Neural cell (in vitro differentiated cells): ENCODE measurements around the gene AMH. TPM values are rescaled to one million over a fixed set of nuclear protein-coding genes. Genes with fewer than 3 reads are reported as not detected.

Source experiments
- H2AFZ ChIP-seq: fragments of 200-600, 300-800 bp; sonication (generic), shearing (Covaris generic); 2 replicates; pipeline ENCODE4 v1.6.0; 2014; ENCODE audit warnings: low read depth, mild to moderate bottlenecking, antibody characterized with exemption, low read length, moderate library complexity
- H3F3A ChIP-seq: fragments of 200-600 bp; shearing (Covaris generic); 2 replicates; pipeline ENCODE4 v1.6.1; 2016; ENCODE audit warnings: mild to moderate bottlenecking, moderate library complexity, mixed read lengths, antibody characterized with exemption, low read length; ENCODE audit not compliant: insufficient read depth, poor library complexity, severe bottlenecking
- H3K27ac ChIP-seq: fragments of 200-600, 300-800 bp; sonication (generic), shearing (Covaris generic); 2 replicates; pipeline ENCODE4 v1.5.1; 2014; ENCODE audit warnings: mild to moderate bottlenecking, low read length, moderate library complexity
- H3K27me3 ChIP-seq: fragments of 300-800, 200-600 bp; sonication (generic), shearing (Covaris generic); 2 replicates; pipeline ENCODE4 v1.6.0; 2014; ENCODE audit warnings: mild to moderate bottlenecking, low read depth, low read length, moderate library complexity; ENCODE audit not compliant: insufficient read depth
- H3K36me3 ChIP-seq: fragments of 300-800, 200-600 bp; sonication (generic), shearing (Covaris generic); 2 replicates; pipeline ENCODE4 v1.5.1; 2014; ENCODE audit warnings: mild to moderate bottlenecking, antibody characterized with exemption, low read length, moderate library complexity; ENCODE audit not compliant: insufficient read depth
- H3K4me2 ChIP-seq: fragments of 300-800, 200-600 bp; sonication (generic), shearing (Covaris generic); 2 replicates; pipeline ENCODE4 v1.6.0; 2014; ENCODE audit warnings: mild to moderate bottlenecking, low read length
- H3K4me3 ChIP-seq: fragments of 300-800, 200-600 bp; sonication (generic), shearing (Covaris generic); 2 replicates; pipeline ENCODE4 v1.5.1; 2014; ENCODE audit warnings: mild to moderate bottlenecking, low read length, moderate library complexity
- H3K79me2 ChIP-seq: fragments of 200-600 bp; shearing (Covaris generic); replicated peaks from 2 replicates; pipeline ENCODE4 v1.6.0; 2014; ENCODE audit warnings: mild to moderate bottlenecking, low read length, moderate library complexity; ENCODE audit not compliant: insufficient read depth
- H3K9ac ChIP-seq: fragments of 300-800, 200-600 bp; sonication (generic), shearing (Covaris generic); 2 replicates; pipeline ENCODE4 v1.6.1; 2016; ENCODE audit warnings: mild to moderate bottlenecking, low read length, mixed read lengths
- H3K9me2 ChIP-seq: fragments of 200-600 bp; shearing (Covaris generic); 2 replicates; pipeline ENCODE4 v1.6.1; 2016; ENCODE audit warnings: mild to moderate bottlenecking, low read length, mixed read lengths; ENCODE audit not compliant: insufficient read depth
- H3K9me3 ChIP-seq: fragments of 200-600, 300-800 bp; sonication (generic), shearing (Covaris generic); 2 replicates; pipeline ENCODE4 v1.6.1; 2016; ENCODE audit warnings: mild to moderate bottlenecking, mixed run types, low read length, moderate library complexity, mixed read lengths
- H4K20me1 ChIP-seq: fragments of 200-600 bp; shearing (Covaris generic); 2 replicates; pipeline ENCODE4 v1.6.1; 2016; ENCODE audit warnings: mild to moderate bottlenecking, mixed run types; ENCODE audit not compliant: insufficient read depth
- CTCF ChIP-seq: fragments of 450-650 bp; IDR thresholded peaks from 2 replicates; pipeline ENCODE4 v1.5.1; 2014; ENCODE audit warnings: antibody characterized with exemption, mild to moderate bottlenecking, moderate library complexity; ENCODE audit not compliant: poor library complexity, severe bottlenecking
- EP300 ChIP-seq: fragments of 450-650 bp; conservative IDR thresholded peaks from 2 replicates; pipeline ENCODE4 v1.6.1; 2014; ENCODE audit warnings: antibody characterized with exemption, mild to moderate bottlenecking, moderate library complexity; ENCODE audit not compliant: poor library complexity, severe bottlenecking
- EZH2 ChIP-seq: fragments of 200-600, 300-800 bp; shearing (Covaris generic), sonication (generic); IDR thresholded peaks from 2 replicates; pipeline ENCODE4 v1.6.1; 2014; ENCODE audit warnings: antibody characterized with exemption, low read length, borderline replicate concordance, mild to moderate bottlenecking; ENCODE audit not compliant: insufficient read depth, poor library complexity, severe bottlenecking
- MXI1 ChIP-seq: fragments of 450-650 bp; conservative IDR thresholded peaks from 2 replicates; pipeline ENCODE4 v1.6.1; 2014; ENCODE audit warnings: antibody characterized with exemption, mild to moderate bottlenecking; ENCODE audit not compliant: poor library complexity, severe bottlenecking
- POLR2AphosphoS5 ChIP-seq: IDR thresholded peaks from 2 replicates; pipeline ENCODE4 v1.6.1; 2012
- RAD21 ChIP-seq: fragments of 450-650 bp; conservative IDR thresholded peaks from 2 replicates; pipeline ENCODE4 v1.6.1; 2014; ENCODE audit warnings: antibody characterized with exemption, mild to moderate bottlenecking, moderate library complexity
- REST ChIP-seq: IDR thresholded peaks from 2 replicates; pipeline ENCODE4 v1.6.1; 2012; ENCODE audit warnings: borderline replicate concordance
- SMC3 ChIP-seq: fragments of 450-650 bp; conservative IDR thresholded peaks from 2 replicates; pipeline ENCODE4 v1.6.1; 2014; ENCODE audit warnings: antibody characterized with exemption, mild to moderate bottlenecking, moderate library complexity; ENCODE audit not compliant: poor library complexity
- TAF1 ChIP-seq: IDR thresholded peaks from 2 replicates; pipeline ENCODE4 v1.6.1; 2012; ENCODE audit warnings: low read depth
- polyA plus RNA-seq: library from polyadenylated mRNA; depleted of rRNA; stranded (reverse); fragments of >200 nt; gene quantifications from 2 replicates; pipeline ENCODE4 v1.2.3, GENCODE V29; 2014

The AMH gene
- polyA plus RNA-seq, 1 donor from 2014 or later: 57.5 TPM

- Histone ChIP-seq H2AFZ (no peak overlapping the region), H3F3A (no peaks in the 10 kb centered on the region), H3K9ac (no peak overlapping the region), H3K9me3 (no peaks in the 10 kb centered on the region), H4K20me1 (no peaks in the 10 kb centered on the region), H3K79me2 (no peaks in the 10 kb centered on the region), H3K4me2 (no peak overlapping the region), H3K36me3 (no peaks in the 10 kb centered on the region), H3K27me3 (peaks cover 56% of the 10 kb centered on the region), H3K4me3 (peak overlapping the region; percentile 46), H3K27ac (no peak overlapping the region), H3K9me2 (no peaks in the 10 kb centered on the region)
- no peak for TF ChIP-seq SMC3
- no peak for TF ChIP-seq TAF1
- TF ChIP-seq CTCF: no peak
- TF ChIP-seq POLR2AphosphoS5: no peak
- TF ChIP-seq REST: no peak
- no peak for TF ChIP-seq RAD21
- TF ChIP-seq EP300: no peak
- TF ChIP-seq MXI1: no peak
- TF ChIP-seq EZH2: no peak
Measured at GRCh38 chr19:2289714-2290435, 40.8 kb downstream of the AMH start.

GRCh38 chr19:2290441-2291184 is 41.5 kb downstream of the AMH start:
- Histone ChIP-seq H4K20me1 (no peaks in the 10 kb centered on the region), H2AFZ (no peak overlapping the region), H3K4me2 (peak overlapping the region; percentile 62), H3K4me3 (peak overlapping the region; percentile 69), H3K36me3 (no peaks in the 10 kb centered on the region), H3K27me3 (peaks cover 56% of the 10 kb centered on the region), H3F3A (no peaks in the 10 kb centered on the region), H3K79me2 (no peaks in the 10 kb centered on the region), H3K9me3 (no peaks in the 10 kb centered on the region), H3K27ac (no peak overlapping the region), H3K9ac (peak overlapping the region; percentile 23), H3K9me2 (no peaks in the 10 kb centered on the region)
- TF ChIP-seq RAD21 (no peak), MXI1 (no peak), POLR2AphosphoS5 (no peak)
